Measurements from ENCODE around the gene ERRFI1. TPM values are rescaled to one million over a fixed set of nuclear protein-coding genes. Genes with fewer than 3 reads are reported as not detected.
A peak's percentile ranks its signal among the peaks of the same experiment; 100 is the strongest.

Gene ERRFI1
- total RNA-seq, 1 donor from 2014 or later, result 175 TPM

- no peak for FAIRE-seq
- Histone ChIP-seq H3K4me3 (ENCODE audit: low read depth, low read length) (no peak overlapping the region), H3K27me3 (ENCODE audit: control insufficient read depth, insufficient read depth, low read length) (no peaks in the 10 kb centered on the region), H3K36me3 (ENCODE audit: control insufficient read depth, insufficient read depth, low read length) (peaks cover 12% of the 10 kb centered on the region)
- TF ChIP-seq, protein P1, sequence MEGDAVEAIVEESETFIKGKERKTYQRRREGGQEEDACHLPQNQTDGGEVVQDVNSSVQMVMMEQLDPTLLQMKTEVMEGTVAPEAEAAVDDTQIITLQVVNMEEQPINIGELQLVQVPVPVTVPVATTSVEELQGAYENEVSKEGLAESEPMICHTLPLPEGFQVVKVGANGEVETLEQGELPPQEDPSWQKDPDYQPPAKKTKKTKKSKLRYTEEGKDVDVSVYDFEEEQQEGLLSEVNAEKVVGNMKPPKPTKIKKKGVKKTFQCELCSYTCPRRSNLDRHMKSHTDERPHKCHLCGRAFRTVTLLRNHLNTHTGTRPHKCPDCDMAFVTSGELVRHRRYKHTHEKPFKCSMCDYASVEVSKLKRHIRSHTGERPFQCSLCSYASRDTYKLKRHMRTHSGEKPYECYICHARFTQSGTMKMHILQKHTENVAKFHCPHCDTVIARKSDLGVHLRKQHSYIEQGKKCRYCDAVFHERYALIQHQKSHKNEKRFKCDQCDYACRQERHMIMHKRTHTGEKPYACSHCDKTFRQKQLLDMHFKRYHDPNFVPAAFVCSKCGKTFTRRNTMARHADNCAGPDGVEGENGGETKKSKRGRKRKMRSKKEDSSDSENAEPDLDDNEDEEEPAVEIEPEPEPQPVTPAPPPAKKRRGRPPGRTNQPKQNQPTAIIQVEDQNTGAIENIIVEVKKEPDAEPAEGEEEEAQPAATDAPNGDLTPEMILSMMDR (IDR thresholded peaks at IDR 0.05; ENCODE audit: insufficient read depth, low read length, severe bottlenecking), result no peak
- no peak for DNase-seq (ENCODE audit: low read depth)
Measured at GRCh38 chr1:8015809-8016165, 10.3 kb downstream of the ERRFI1 start.

DNA sequence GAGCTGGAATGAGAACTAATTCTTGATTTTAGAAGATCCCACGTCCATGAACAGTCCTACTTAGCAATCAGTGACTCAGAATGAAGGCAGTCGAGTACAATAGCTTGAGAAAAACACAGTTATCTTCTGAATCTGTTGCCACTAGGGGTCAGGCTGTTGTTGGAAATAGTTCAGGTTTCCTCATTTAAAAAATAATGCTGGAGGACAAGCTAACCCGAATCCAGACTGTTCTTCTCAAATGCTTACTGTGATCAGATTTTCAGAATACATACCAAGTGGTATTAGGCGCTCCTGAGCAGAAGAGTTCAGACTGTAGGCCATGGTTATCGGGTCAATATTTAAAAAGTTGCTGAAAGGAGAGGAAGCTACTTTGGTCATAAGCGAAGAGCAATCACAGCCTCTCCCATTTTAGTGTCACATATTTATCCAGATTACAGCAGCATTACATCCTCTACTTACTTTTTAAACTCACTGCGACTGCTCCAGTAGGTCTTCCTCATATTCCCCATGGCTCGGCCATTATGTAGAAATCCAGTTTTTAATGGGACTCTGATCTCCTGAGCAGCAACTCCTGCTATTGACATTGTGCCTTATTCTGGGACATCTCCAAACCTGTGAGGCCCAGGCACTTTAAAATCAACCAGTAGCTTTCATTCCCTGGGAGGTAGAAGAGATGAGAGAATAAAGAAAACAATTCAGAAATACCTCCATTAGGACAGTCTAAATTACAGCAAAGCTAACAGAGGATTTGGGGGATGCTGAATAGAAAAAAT lies 10.9 kb downstream of the ERRFI1 start:
- Histone ChIP-seq H3K36me3 (ENCODE audit: control insufficient read depth, insufficient read depth, low read length) (peaks cover 12% of the 10 kb centered on the region), H3K27me3 (ENCODE audit: control insufficient read depth, insufficient read depth, low read length) (no peaks in the 10 kb centered on the region), H3K4me3 (ENCODE audit: low read depth, low read length) (no peak overlapping the region)
- peak; percentile 81 for DNase-seq (ENCODE audit: low read depth)
- TF ChIP-seq, protein P1 (IDR thresholded peaks at IDR 0.05; ENCODE audit: insufficient read depth, low read length, severe bottlenecking), result peak; percentile 49
- no peak for FAIRE-seq

DNA sequence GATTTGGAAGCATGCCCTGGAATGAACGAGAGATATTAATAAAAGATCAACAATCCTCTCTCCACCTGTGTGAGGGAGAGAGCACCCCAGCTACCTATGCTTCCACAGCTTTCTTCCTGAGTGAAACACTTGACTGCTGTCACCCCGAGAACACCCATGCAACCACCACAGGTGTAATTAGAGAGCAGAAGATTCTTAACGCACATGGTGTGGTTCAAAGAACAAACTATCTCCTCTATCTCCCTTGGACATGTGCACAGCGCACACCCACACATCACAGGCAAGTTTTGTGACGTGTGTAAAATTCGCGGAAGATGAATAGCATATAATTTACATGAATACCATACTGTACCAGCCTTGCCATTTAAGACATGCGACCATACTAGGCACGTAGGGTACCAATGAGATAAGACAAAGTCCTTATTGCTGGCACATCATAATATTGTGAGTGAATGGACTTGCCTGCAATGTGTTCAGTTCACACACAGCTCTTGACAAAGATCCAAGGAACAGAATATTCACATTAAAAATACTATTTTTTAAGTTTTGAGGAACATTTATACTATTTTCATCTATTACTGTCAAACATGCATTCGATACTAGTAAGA lies 11.6 kb downstream of the ERRFI1 start:
- TF ChIP-seq, protein P1 (IDR thresholded peaks at IDR 0.05; ENCODE audit: insufficient read depth, low read length, severe bottlenecking), result no peak
- DNase-seq (ENCODE audit: low read depth), result no peak

DNA sequence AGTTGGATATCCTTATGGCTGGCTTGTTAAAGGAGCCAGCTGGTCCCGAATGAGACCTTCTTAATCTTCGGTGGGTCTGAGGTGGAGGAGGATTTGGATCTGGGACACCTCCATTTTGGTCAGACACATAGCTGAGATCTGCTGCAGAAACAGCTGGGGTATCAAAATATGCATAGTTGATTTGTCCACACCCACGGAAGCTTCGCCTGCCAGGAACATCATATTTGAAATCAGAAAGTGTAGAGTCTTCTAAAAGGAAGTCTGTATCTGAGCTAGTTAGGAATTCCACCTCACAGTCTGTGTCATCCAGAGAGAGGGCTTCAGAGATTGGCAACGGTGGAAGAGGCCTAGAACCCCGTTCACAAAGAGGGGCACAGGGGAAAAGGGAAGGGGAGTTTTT lies 12.3 kb downstream of the ERRFI1 start:
- FAIRE-seq (peak; percentile 66), DNase-seq (ENCODE audit: low read depth) (no peak)
- Histone ChIP-seq H3K36me3 (ENCODE audit: control insufficient read depth, insufficient read depth, low read length) (peaks cover 12% of the 10 kb centered on the region), H3K4me3 (ENCODE audit: low read depth, low read length) (no peak overlapping the region), H3K27me3 (ENCODE audit: control insufficient read depth, insufficient read depth, low read length) (no peaks in the 10 kb centered on the region)
- TF ChIP-seq, protein P1 (IDR thresholded peaks at IDR 0.05; ENCODE audit: insufficient read depth, low read length, severe bottlenecking), result no peak

More for the DNA sequence above, 11.6 kb downstream of the ERRFI1 start:
- no peak overlapping the region for H3K4me3 ChIP-seq (ENCODE audit: low read depth, low read length)
- no peak for FAIRE-seq
- H3K36me3 ChIP-seq (ENCODE audit: control insufficient read depth, insufficient read depth, low read length), result peaks cover 12% of the 10 kb centered on the region
- H3K27me3 ChIP-seq (ENCODE audit: control insufficient read depth, insufficient read depth, low read length), result no peaks in the 10 kb centered on the region

GRCh38 chr1:8013399-8013798 lies 12.7 kb downstream of the ERRFI1 start:
- TF ChIP-seq, protein P1 (IDR thresholded peaks at IDR 0.05; ENCODE audit: insufficient read depth, low read length, severe bottlenecking), result no peak
- Histone ChIP-seq H3K36me3 (ENCODE audit: control insufficient read depth, insufficient read depth, low read length) (peaks cover 12% of the 10 kb centered on the region), H3K4me3 (ENCODE audit: low read depth, low read length) (no peak overlapping the region), H3K27me3 (ENCODE audit: control insufficient read depth, insufficient read depth, low read length) (no peaks in the 10 kb centered on the region)
- no peak for DNase-seq (ENCODE audit: low read depth)
- no peak for FAIRE-seq
